ENCODE results near the gene SPEM3.
A peak's percentile ranks its signal among the peaks of the same experiment; 100 is the strongest.

SPEM3 gene

DNA sequence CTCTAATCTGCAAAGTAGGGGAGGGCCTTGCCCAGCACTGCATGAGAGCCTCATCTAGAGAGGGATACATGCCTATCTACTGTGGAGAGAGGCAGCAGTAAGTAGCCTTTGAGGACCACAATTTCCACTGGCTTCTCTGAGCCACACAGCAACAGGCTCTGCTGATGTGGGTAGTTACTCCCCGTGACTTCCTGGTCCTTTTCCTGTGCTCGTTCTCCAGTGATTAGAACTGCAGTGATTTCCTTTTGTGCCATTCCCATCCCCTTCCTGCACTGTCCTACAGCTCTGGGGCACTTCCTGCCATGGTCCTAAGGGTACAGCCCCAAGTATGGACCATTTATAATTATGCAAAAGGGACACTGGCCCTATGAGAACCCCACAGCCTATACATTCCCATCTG is 37.4 kb upstream of the SPEM3 start:
- Histone ChIP-seq H3K36me3 (peaks cover 0 to 54% (median 25%) of the 10 kb centered on the region in 3 donors), H3K27ac (no peak overlapping the region), H3K9me3 (no peaks in the 10 kb centered on the region), H3K4me3 (no peak overlapping the region), H3K4me1 (peaks cover 0 to 26% (median 16%) of the 10 kb centered on the region in 4 donors), H3K27me3 (no peaks in the 10 kb centered on the region)
- no peak for TF ChIP-seq CTCF (IDR thresholded peaks at IDR 0.05)
- no peak for DNase-seq
- intact Hi-C loops (cut with DNase I; ENCODE audit: low total_unique reads): no loop called here

- H3K36me3 ChIP-seq: peaks cover 0 to 38% (median 25%) of the 10 kb centered on the region in 3 donors
- H3K4me3 ChIP-seq: peak overlapping the region; percentile 62 to 73
- peaks cover 0 to 26% (median 16%) of the 10 kb centered on the region in 4 donors for H3K4me1 ChIP-seq
- H3K27ac ChIP-seq: peak overlapping the region; percentile 88 to 90
- DNase-seq: no peak
- no peaks in the 10 kb centered on the region for H3K27me3 ChIP-seq
- no peak for TF ChIP-seq CTCF (IDR thresholded peaks at IDR 0.05)
- no peaks in the 10 kb centered on the region for H3K9me3 ChIP-seq
- intact Hi-C loops (cut with DNase I; ENCODE audit: low total_unique reads): no loop called here
These were observed 35.7 kb upstream of the SPEM3 start for GRCh38 chr17:7392696-7393612.

- Histone ChIP-seq H3K4me1 (peaks cover 0 to 26% (median 16%) of the 10 kb centered on the region in 4 donors), H3K27me3 (no peaks in the 10 kb centered on the region), H3K4me3 (peak overlapping the region; percentile 62 to 73), H3K27ac (peak overlapping the region; percentile 88 to 90), H3K36me3 (peaks cover 0 to 29% (median 22%) of the 10 kb centered on the region in 3 donors), H3K9me3 (no peaks in the 10 kb centered on the region)
- TF ChIP-seq CTCF (IDR thresholded peaks at IDR 0.05): no peak
- intact Hi-C loops (cut with DNase I; ENCODE audit: low total_unique reads): no loop called here
- DNase-seq: no peak
These were observed 34.8 kb upstream of the SPEM3 start for GRCh38 chr17:7393613-7394451.

DNA sequence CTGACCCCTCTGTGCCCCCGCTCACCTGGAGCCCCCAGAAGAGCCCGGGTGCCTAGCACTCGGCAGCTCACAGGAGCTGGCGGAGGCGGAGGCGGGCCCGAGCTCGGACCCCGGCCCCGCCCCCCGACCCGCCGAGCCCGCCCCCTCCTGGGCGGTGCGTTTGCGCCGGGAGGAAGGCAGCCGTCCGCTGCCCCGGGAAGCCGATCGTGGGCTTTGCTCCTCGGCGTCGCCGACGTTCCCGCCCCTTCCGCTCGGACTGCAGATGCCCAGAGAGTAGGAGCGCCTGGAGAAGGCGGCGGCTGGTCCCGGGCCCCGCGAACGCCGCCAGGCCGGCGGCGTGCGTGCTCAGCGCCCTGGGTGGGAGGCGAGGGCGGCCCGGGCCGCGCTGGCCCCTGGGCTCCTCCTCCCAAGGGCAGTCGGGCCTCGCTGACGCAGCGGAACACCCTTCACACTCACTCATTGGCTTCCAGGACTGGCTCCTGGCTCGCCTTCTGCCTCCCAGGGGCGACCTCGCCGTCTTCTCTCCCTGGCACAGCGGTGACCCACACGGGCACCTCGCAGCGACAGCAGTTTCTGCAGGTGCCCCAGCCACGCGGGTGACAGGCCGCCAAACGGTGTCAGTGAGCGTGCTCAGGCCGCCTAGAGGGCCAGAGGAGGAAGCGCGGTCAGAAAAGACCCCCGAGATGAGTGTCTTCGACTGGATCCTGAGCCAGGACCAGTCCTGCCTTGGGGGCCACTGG is 34.0 kb upstream of the SPEM3 start, which contains the start of gene PLSCR3:
TSS of gene PLSCR3 (minus strand) at position 74 of the 740 bp plus-strand sequence. CDS start 415 bp downstream, outside the sequence.
- Histone ChIP-seq H3K4me3 (peak within 1 kb of the TSS; percentile 62 to 73), H3K27ac (peak within 1 kb of the TSS; percentile 88 to 90), H3K36me3 (peaks cover 0 to 21% (median 15%) of the 10 kb centered on the region in 3 donors), H3K27me3 (no peaks in the 10 kb centered on the region), H3K9me3 (no peaks in the 10 kb centered on the region), H3K4me1 (peaks cover 0 to 26% (median 16%) of the 10 kb centered on the region in 4 donors)
- DNase-seq: peak; percentile 87 to 94
- TF ChIP-seq CTCF (IDR thresholded peaks at IDR 0.05): peak; percentile 27 to 51
- intact Hi-C loops (cut with DNase I; ENCODE audit: low total_unique reads): no loop called here

- no peak for DNase-seq
- Histone ChIP-seq H3K4me1 (peaks cover 0 to 24% (median 16%) of the 10 kb centered on the region in 4 donors), H3K36me3 (peaks cover 0 to 6% (median 0%) of the 10 kb centered on the region in 3 donors), H3K27me3 (no peaks in the 10 kb centered on the region), H3K4me3 (no peak overlapping the region), H3K27ac (no peak overlapping the region), H3K9me3 (no peaks in the 10 kb centered on the region)
- no peak for TF ChIP-seq CTCF (IDR thresholded peaks at IDR 0.05)
- intact Hi-C loops (cut with DNase I; ENCODE audit: low total_unique reads): no loop called here
These were observed 32.5 kb upstream of the SPEM3 start for GRCh38 chr17:7396147-7396546.
